ENCODE results near the gene MOSMO. TPM values are rescaled to one million over a fixed set of nuclear protein-coding genes. Genes with fewer than 3 reads are reported as not detected.

The MOSMO gene
- polyA plus RNA-seq, 1 experiment, result 15.8 TPM

- no peak overlapping the region for H3K4me3 ChIP-seq (ENCODE audit: low read depth, low read length)
- no peak overlapping the region for H3K27ac ChIP-seq (ENCODE audit: low read depth, low read length)
- no peaks in the 10 kb centered on the region for H3K27me3 ChIP-seq (ENCODE audit: control insufficient read depth, insufficient read depth, low read length)
- TF ChIP-seq CTCF (IDR thresholded peaks at IDR 0.05; ENCODE audit: low read depth, low read length), result no peak
- H3K9me3 ChIP-seq (ENCODE audit: control insufficient read depth, insufficient read depth, low read length), result peaks cover 2% of the 10 kb centered on the region; the same call in 1 of the 2 replicates
- ChIA-PET POLR2A (no interaction called here), CTCF (interaction anchor here (0.5 to 9.4 kb wide), 4 partner anchors 73 to 183 kb away, joined by 4 to 208 read pairs (median 38); no protein-coding TSS in a partner anchor)
- DNase-seq (ENCODE audit: low read depth, low spot score), result no peak
Measured at GRCh38 chr16:22005746-22006145, 2.2 kb upstream of the MOSMO start.

GRCh38 chr16:22006636-22007035 is 1.3 kb upstream of the MOSMO start:
- H3K27me3 ChIP-seq (ENCODE audit: control insufficient read depth, insufficient read depth, low read length), result no peaks in the 10 kb centered on the region
- TF ChIP-seq CTCF (IDR thresholded peaks at IDR 0.05; ENCODE audit: low read depth, low read length), result no peak
- DNase-seq (ENCODE audit: low read depth, low spot score), result no peak
- ChIA-PET CTCF (interaction anchor here (1.9 to 9.4 kb wide), 4 partner anchors 69 to 182 kb away, joined by 4 to 208 read pairs (median 38); no protein-coding TSS in a partner anchor), POLR2A (interaction anchor here (1.8 kb wide), 1 partner anchor 71 kb away, joined by 9 read pairs; no protein-coding TSS in a partner anchor)
- no peak overlapping the region for H3K4me3 ChIP-seq (ENCODE audit: low read depth, low read length)
- H3K9me3 ChIP-seq (ENCODE audit: control insufficient read depth, insufficient read depth, low read length), result peaks cover 2% of the 10 kb centered on the region; the same call in 1 of the 2 replicates
- H3K27ac ChIP-seq (ENCODE audit: low read depth, low read length), result peak overlapping the region; percentile 13

- Histone ChIP-seq H3K27ac (ENCODE audit: low read depth, low read length) (peak overlapping the region; percentile 25), H3K4me3 (ENCODE audit: low read depth, low read length) (peak overlapping the region; percentile 75), H3K27me3 (ENCODE audit: control insufficient read depth, insufficient read depth, low read length) (no peaks in the 10 kb centered on the region), H3K9me3 (ENCODE audit: control insufficient read depth, insufficient read depth, low read length) (peaks cover 2% of the 10 kb centered on the region; the same call in 1 of the 2 replicates)
- no peak for DNase-seq (ENCODE audit: low read depth, low spot score)
- ChIA-PET POLR2A (interaction anchor here (0.8 to 1.8 kb wide), 5 partner anchors 17 to 184 kb away, joined by 4 to 9 read pairs (median 6); no protein-coding TSS in a partner anchor), CTCF (interaction anchor here (1.9 to 9.4 kb wide), 4 partner anchors 69 to 182 kb away, joined by 4 to 208 read pairs (median 38); no protein-coding TSS in a partner anchor)
- no peak for TF ChIP-seq CTCF (IDR thresholded peaks at IDR 0.05; ENCODE audit: low read depth, low read length)
Measured at GRCh38 chr16:22007159-22007508, 777 bp upstream of the MOSMO start.

- no peak overlapping the region for H3K27ac ChIP-seq (ENCODE audit: low read depth, low read length)
- no peaks in the 10 kb centered on the region for H3K27me3 ChIP-seq (ENCODE audit: control insufficient read depth, insufficient read depth, low read length)
- peaks cover 2% of the 10 kb centered on the region; the same call in 1 of the 2 replicates for H3K9me3 ChIP-seq (ENCODE audit: control insufficient read depth, insufficient read depth, low read length)
- peak overlapping the region; percentile 77 for H3K4me3 ChIP-seq (ENCODE audit: low read depth, low read length)
- no peak for TF ChIP-seq CTCF (IDR thresholded peaks at IDR 0.05; ENCODE audit: low read depth, low read length)
- ChIA-PET POLR2A (interaction anchor here (0.5 to 1.8 kb wide), 11 partner anchors 10 to 1640 kb away, joined by 3 to 14 read pairs (median 6); partner anchors contain the start of gene UQCRC2), CTCF (interaction anchor here (0.6 to 9.4 kb wide), 13 partner anchors 8 to 181 kb away, joined by 3 to 208 read pairs (median 5); no protein-coding TSS in a partner anchor)
- no peak for DNase-seq (ENCODE audit: low read depth, low spot score)
Measured at GRCh38 chr16:22008215-22009059, 526 bp downstream of the MOSMO start.

All from AG04450 (cell line).